ENCODE data around the gene SLC13A2. TPM values are rescaled to one million over a fixed set of nuclear protein-coding genes. Genes with fewer than 3 reads are reported as not detected.
"Not testable (repeated sequence)": the region's sequence is repeated elsewhere in the genome, so short reads cannot be mapped to it uniquely, and the experiment has no call there.

SLC13A2 gene
- total RNA-seq, 2 experiments from 2014 or later = not detected

DNA sequence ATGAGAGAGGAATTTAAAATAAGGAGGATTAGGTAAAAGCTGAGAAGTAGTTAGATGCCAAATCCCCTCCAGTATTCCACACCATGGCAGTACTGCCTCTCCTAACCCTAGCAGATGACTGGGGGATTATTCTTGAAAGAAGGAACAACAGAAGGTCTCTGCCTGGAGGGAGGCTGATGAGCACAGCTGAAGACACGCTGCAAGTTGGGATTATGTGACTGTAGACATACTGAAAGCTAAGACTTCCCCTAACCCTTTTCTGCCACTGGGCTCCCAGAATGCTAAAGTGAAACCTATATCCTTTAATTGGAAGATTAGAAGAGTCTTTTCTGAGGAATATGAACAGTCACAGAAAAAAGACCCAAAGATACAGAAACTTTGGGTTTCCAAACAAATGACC lies 39.7 kb upstream of the SLC13A2 start:
- H3K9me3 Mint-ChIP-seq = no peaks in the 10 kb centered on the region
- intact Hi-C loops (cut with micrococcal nuclease) = no loop called here
- H3K36me3 Mint-ChIP-seq (ENCODE audit: low read depth) = no peaks in the 10 kb centered on the region
- ChIA-PET CTCF (interaction anchor here (1.6 kb wide), 1 partner anchor 17 kb away, joined by 5 read pairs; no protein-coding TSS in a partner anchor), POLR2A (no interaction called here)
- H3K27ac Mint-ChIP-seq = no peak overlapping the region
- peaks cover 17% of the 10 kb centered on the region for H3K27me3 Mint-ChIP-seq
- no peaks in the 10 kb centered on the region for H3K4me1 Mint-ChIP-seq (ENCODE audit: low read depth)
- DNase-seq = no peak
- TF ChIP-seq, protein P1, sequence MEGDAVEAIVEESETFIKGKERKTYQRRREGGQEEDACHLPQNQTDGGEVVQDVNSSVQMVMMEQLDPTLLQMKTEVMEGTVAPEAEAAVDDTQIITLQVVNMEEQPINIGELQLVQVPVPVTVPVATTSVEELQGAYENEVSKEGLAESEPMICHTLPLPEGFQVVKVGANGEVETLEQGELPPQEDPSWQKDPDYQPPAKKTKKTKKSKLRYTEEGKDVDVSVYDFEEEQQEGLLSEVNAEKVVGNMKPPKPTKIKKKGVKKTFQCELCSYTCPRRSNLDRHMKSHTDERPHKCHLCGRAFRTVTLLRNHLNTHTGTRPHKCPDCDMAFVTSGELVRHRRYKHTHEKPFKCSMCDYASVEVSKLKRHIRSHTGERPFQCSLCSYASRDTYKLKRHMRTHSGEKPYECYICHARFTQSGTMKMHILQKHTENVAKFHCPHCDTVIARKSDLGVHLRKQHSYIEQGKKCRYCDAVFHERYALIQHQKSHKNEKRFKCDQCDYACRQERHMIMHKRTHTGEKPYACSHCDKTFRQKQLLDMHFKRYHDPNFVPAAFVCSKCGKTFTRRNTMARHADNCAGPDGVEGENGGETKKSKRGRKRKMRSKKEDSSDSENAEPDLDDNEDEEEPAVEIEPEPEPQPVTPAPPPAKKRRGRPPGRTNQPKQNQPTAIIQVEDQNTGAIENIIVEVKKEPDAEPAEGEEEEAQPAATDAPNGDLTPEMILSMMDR (IDR thresholded peaks at IDR 0.05) = no peak
- no peak overlapping the region for H3K4me3 Mint-ChIP-seq
- ATAC-seq = no peak

DNA sequence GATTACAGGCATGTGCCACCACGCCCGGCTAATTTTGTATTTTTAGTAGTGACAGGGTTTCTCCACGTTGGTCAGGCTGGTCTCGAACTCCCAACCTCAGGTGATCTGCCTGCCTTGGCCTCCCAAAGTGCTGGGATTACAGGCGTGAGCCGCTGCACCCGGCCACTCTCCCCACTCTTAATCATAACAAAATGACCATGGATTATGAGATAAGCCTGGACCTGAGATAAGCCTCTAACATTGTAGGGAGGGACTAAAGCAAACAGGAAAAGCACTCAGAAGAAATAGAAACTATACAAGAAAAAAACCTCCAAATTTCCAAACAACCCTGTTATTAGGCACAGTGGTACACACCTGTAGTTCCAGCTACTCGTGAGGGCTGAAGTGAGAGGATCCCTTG lies 39.1 kb upstream of the SLC13A2 start:
- ATAC-seq; H3K4me1 Mint-ChIP-seq (ENCODE audit: low read depth); H3K27ac Mint-ChIP-seq; H3K36me3 Mint-ChIP-seq (ENCODE audit: low read depth); intact Hi-C loops (cut with micrococcal nuclease); DNase-seq; H3K4me3 Mint-ChIP-seq; H3K9me3 Mint-ChIP-seq; POLR2A ChIA-PET: not testable (repeated sequence)
- peaks cover 16% of the 10 kb centered on the region for H3K27me3 Mint-ChIP-seq
- CTCF ChIA-PET = interaction anchor here (1.6 kb wide), 1 partner anchor 18 kb away, joined by 13 read pairs; no protein-coding TSS in a partner anchor

DNA sequence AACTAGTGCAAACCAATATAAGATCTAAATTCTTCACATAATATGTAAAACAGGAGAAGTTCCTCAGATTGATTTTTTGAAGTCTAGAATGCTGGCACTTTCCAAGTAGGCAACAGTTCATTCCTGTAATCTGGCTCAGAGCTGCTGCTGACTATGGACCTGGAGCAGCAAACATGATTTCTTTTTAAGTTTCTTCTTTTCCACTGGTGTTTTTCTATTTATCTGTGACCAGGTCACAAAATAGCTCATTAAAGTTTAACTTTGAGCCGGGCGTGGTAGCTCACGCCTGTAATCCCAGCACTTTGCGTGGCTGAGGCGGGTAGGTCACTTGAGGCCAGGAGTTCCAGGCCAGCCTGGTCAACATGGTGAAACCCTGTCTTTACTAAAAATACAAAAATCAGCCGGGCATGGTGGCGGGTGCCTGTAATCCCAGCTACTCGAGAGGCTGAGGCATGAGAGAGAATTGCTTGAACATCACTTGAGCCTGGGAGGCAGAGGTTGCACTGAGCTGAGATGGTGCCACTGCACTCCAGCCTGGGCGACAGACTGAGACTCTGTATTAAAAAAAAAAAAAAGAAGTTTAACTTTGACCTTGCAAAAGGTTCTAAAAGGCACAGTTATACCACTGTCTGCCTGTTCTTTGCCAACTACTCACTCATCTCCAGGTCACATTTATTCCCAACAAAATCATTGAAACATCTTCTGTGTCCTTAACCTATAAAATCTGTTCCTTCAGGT lies 29.4 kb upstream of the SLC13A2 start:
- peaks cover 15% of the 10 kb centered on the region for H3K27me3 Mint-ChIP-seq
- H3K27ac Mint-ChIP-seq = no peak overlapping the region
- ChIA-PET POLR2A (no interaction called here), CTCF (no interaction called here)
- DNase-seq (no peak), ATAC-seq (no peak)
- H3K9me3 Mint-ChIP-seq = no peaks in the 10 kb centered on the region
- intact Hi-C loops (cut with micrococcal nuclease) = no loop called here
- no peak overlapping the region for H3K4me3 Mint-ChIP-seq
- H3K36me3 Mint-ChIP-seq (ENCODE audit: low read depth) = no peaks in the 10 kb centered on the region
- TF ChIP-seq, protein P1 (IDR thresholded peaks at IDR 0.05) = no peak
- H3K4me1 Mint-ChIP-seq (ENCODE audit: low read depth) = no peaks in the 10 kb centered on the region

DNA sequence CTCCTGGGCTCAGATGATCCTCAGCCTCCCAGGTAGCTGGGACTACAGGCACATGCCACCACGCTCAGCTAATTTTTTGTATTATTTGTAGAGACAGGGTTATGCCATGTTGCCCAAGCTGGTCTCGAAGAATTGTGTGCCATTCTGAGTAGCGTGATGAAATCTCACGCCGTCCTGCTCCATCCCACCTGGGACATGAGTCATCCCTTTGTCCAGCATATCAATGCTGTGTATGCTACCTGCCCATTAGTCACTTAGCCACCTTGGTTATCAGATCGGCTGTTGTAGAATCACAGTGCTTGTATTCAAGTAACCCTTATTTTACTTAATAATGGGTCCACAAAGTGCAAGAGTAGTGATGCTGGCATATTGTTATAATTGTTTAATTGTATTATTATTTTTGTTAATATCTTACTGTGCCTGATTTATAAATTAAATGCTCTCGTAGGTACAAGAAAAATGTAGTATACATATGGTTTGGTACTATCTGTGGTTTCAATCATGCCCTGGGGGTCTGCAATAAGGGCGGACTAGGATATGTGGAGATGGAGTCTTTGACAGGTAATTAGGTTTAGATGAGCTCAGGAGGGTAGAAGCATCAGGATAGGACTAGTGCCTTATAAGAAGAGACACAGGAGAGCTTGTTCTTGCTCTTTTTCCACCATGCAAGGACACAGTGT lies 26.6 kb upstream of the SLC13A2 start:
- Mint-ChIP-seq H3K27ac (no peak overlapping the region), H3K27me3 (peaks cover 13% of the 10 kb centered on the region), H3K4me3 (no peak overlapping the region), H3K36me3 (ENCODE audit: low read depth) (no peaks in the 10 kb centered on the region), H3K4me1 (ENCODE audit: low read depth) (no peaks in the 10 kb centered on the region), H3K9me3 (no peaks in the 10 kb centered on the region)
- ATAC-seq (no peak), DNase-seq (no peak)
- POLR2A ChIA-PET = no interaction called here
- CTCF ChIA-PET = interaction anchor here (1.1 to 1.6 kb wide), 3 partner anchors 21 to 316 kb away, joined by 3 read pairs; no protein-coding TSS in a partner anchor
- intact Hi-C loops (cut with micrococcal nuclease) = no loop called here
- TF ChIP-seq, protein P1 (IDR thresholded peaks at IDR 0.05) = no peak

DNA sequence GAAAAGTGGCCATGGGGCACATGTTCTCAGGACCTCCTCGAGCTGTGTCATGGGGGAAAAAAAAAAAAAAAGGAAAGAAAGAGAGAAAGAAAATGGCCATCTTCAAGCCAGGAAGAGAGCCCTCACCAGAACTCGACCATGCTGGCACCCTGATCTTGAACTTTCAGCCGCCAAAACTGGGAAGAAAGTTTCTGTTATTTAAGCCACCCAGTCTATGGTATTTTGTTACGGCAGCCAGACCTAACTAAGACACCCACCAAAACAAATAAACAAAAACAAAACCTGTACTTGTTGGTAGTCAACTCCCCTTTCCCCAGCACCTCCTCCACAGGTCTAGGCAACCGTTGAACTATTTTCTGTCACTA lies 26.1 kb upstream of the SLC13A2 start:
- Mint-ChIP-seq H3K9me3 (no peaks in the 10 kb centered on the region), H3K27me3 (peaks cover 9% of the 10 kb centered on the region), H3K4me3 (no peak overlapping the region), H3K36me3 (ENCODE audit: low read depth) (no peaks in the 10 kb centered on the region), H3K4me1 (ENCODE audit: low read depth) (no peaks in the 10 kb centered on the region), H3K27ac (no peak overlapping the region)
- TF ChIP-seq, protein P1 (IDR thresholded peaks at IDR 0.05) = no peak
- ChIA-PET CTCF (interaction anchor here (1.1 to 1.6 kb wide), 3 partner anchors 22 to 316 kb away, joined by 3 read pairs; no protein-coding TSS in a partner anchor), POLR2A (no interaction called here)
- intact Hi-C loops (cut with micrococcal nuclease) = no loop called here
- DNase-seq (no peak), ATAC-seq (no peak)
